GM15510 (cell line): ENCODE data around the gene SLC12A6.
A peak's percentile ranks its signal among the peaks of the same experiment; 100 is the strongest.

Source experiments
- POLR2A ChIP-seq: IDR thresholded peaks from 3 replicates; pipeline ENCODE4 v1.6.1; 2011; ENCODE audit warnings: borderline replicate concordance; ENCODE audit not compliant: insufficient read length; ENCODE audit errors: extremely low read depth

SLC12A6 gene

DNA sequence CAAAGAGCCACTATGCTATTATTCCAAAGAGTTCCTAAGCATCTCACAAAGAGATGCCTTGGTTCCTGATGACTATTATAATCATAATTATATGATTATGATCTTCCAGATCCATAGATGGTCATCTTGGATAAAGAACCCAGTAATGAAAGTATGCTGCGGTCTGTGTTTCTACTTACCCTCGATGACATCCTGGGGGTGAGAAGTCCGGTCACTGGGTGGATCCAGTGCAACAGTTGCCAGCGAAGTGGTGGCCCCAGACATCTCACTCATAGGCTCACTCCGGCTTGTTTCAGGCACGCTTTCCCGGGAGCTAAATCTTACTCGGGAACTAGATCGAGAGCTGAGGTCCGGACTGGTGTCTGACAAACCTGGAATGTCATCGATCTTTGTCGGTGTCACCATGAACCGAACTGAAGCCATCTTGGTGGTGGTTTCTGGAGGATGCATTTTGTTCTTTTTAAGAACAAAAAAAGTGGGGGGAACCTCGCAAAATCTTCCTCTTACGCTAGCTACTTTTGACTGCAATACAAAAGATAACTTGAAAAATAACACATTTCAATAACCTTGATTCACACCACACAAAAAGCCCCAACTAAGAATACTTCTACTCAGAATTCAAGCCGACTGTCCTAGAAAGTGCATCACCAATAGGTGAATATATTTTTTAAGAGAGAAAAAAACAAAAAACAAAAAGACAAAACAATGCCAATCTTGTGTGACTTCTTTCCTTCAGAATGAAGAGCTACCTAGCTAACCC lies 1.2 kb downstream of the SLC12A6 start:
- peak; percentile 40 for TF ChIP-seq POLR2A

DNA sequence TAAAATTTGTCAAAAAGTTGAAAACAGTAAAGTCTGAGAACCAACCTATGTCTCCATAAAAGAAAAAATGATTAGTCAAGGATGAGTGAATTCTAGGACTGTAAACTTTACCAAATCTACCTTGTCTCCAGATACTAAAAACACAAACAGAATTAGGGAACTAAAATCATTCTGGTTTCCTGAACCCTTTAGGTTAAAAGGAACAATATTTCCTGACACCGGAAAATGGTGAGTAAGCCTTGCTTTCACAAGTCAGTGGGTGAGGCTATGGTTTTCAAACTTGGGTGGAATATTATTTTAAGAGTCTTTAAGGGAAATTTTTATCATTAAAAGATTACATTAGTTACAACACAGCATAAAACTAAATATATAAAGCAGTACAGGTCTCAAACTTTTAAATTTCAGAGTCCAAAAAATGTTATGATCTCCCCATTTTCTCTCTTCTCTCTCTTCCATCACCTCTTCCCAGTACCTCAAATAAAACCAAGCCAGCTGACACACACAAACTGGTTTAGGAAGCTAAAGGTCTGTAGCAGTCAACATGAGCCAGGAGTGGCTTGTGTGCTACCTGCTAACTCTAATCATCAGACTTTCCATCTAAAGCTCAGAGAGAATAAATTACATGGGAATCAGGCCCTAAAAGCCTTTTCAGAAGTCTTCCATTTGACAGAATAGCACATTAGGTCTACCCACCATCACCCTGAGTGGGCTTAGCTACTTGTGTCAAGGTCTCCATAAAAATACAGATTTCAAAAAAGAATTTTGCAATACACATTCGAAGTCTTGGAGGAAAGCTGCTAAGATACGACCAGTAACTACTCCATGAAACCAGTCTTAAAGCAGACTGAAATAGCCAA lies 2.2 kb downstream of the SLC12A6 start:
- no peak for TF ChIP-seq POLR2A

GRCh38 chr15:34334672-34335071 lies 2.9 kb downstream of the SLC12A6 start:
- TF ChIP-seq POLR2A = no peak

DNA sequence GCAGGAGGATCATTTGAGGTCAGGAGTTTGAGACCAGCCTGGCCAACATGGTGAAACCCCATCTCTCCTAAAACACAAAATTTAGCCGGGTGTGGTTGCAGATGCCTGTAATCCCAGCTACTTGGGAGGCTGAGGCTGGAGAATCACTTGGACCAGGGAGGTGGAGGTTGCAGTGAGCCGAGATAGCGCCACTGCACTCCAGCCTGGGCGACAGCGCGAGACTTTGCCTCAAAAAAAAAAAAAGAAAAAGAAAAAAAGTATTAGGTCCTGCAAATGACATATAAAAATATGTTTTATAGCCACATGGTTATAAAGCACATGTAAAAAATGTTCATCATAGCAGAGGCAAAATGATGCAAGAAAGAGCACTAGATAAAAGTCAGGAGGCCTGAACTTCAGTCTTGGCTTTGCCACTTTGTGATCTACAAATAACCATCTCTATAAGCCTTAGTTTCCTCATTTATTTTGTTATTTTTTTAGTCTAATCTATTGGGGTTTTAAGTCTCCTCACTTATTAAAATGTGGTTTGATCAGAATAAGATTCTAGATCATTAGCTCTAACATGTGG lies 4.9 kb downstream of the SLC12A6 start:
- TF ChIP-seq POLR2A = no peak

DNA sequence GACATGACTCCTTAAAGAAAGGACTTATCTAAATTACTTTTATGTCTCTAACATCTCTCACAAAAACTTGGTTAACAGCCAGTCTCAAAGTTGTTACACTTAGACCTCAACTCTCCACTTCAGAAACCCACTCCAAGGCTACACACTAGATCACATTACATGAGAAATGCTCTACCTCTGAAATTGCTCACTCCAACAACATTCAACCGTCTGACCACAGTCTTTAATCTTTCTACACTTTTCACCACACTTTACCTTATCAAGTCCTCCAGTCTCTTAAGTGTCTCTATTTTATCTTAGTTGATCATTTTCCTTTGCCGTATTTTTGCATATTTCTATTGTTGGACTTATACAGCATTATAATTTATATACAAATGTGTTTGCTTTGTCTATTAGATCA lies 5.8 kb downstream of the SLC12A6 start:
- TF ChIP-seq POLR2A = no peak

DNA sequence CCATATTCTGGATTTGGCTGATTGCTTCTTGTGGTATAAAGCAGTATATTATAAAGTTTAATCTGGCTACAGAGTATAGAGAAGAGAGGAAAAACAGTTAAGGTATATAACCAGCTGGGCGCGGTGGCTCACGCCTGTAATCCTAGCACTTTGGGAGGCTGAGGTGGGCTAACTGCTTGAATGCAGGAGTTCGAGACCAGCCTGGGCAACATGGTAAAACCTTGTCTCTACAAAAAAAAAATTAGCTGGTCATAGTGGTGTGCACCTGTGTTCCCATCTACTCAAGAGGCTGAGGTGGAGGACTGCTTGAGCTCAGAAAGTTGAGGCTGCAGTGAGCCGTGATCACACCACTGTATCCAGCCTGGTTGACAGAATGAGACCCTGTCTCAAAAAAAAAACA lies 7.3 kb downstream of the SLC12A6 start:
- TF ChIP-seq POLR2A = no peak

- TF ChIP-seq POLR2A = no peak
These were observed 8.6 kb downstream of the SLC12A6 start for GRCh38 chr15:34329006-34329405.

DNA sequence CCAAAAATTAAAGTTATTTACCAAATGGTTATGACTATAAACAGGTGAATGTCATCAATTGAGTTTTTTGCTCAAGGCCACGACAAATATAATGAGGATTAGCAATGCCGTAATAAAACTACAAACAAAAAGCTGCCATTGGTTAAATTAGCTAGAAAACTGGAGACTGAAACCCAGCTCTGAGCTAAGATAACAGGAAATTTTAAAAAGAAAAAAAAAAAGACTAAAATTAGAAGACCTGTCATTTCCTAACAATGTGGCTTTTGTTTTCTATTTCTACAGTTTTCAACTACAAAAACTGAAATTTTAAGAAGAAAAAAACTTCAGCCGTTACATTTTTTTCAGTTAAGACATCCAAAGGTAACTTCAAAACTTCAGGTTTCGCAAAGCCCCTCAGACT lies 9.7 kb downstream of the SLC12A6 start:
- no peak for TF ChIP-seq POLR2A

GRCh38 chr15:34325368-34325767 lies 12.2 kb downstream of the SLC12A6 start:
- no peak for TF ChIP-seq POLR2A

- no peak for TF ChIP-seq POLR2A
These were observed 12.6 kb downstream of the SLC12A6 start for GRCh38 chr15:34324933-34325332.

GRCh38 chr15:34323217-34323616 lies 14.4 kb downstream of the SLC12A6 start:
- TF ChIP-seq POLR2A = no peak

GRCh38 chr15:34318277-34319079 lies 19.1 kb downstream of the SLC12A6 start:
- TF ChIP-seq POLR2A = no peak

DNA sequence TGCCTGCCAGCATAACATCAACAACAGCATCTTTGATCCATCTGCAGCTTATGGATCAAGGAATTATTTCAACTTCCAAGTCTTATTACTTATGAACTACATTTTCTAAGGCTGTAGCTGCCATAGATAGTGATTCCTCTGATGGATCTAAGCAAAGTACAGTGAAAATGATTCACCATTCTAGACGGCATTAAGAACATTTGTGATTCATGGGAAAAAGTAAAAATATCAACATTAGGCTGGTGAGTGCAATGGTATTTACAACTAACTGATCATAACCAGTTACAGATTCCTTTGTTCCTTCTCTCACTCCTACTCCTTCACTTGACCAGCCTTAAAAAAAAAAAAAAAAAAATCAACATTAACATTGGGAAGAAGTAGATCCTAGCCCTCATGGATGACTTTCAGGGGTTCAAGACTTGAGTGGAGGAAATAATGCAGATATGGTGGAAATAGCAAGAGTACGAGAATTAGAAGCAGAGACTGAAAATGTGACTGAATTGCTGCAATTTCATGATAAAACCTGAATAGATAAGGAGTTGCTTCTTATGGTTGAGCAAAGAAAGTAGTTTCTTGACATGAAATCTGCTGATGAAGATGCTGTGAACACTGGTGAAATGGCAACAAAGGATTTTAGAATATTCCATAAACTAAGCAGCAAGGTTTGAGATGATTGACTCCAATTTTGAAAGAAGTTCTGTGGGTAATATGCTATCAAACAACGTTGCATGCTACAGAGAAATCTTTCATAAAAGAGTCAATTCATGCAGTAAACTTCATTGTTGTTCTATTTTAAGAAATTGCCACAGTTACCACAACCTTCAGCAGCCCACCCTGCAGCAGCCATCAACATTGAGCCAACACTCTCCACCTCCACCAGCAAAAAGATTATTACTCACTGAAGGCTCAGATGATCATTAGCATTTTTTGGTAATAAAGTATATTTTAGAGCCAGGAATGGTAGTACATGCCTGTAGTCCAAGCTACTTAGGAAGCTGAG lies 22.8 kb downstream of the SLC12A6 start:
- TF ChIP-seq POLR2A = no peak
